ENCODE data around the gene CYBC1.
A peak's percentile ranks its signal among the peaks of the same experiment; 100 is the strongest.

Gene CYBC1

GRCh38 chr17:82494236-82495055 lies 43.9 kb upstream of the CYBC1 start (continued):
- TF ChIP-seq ZNF548 (tag by site-specific recombination; IDR thresholded peaks at IDR 0.05) (no peak), SP3 (tag by site-specific recombination; IDR thresholded peaks at IDR 0.05) (peak; percentile 64), ZNF580 (tag by site-specific recombination; IDR thresholded peaks at IDR 0.05) (no peak; the same call in 1 of the 2 replicates), KLF9 (tag by site-specific recombination; IDR thresholded peaks at IDR 0.05; ENCODE audit: low read depth) (no peak), WT1 (tag by site-specific recombination; IDR thresholded peaks at IDR 0.05) (peak; percentile 68), ZNF621 (tag by site-specific recombination; IDR thresholded peaks at IDR 0.05) (no peak), ZNF280C (tag by site-specific recombination; IDR thresholded peaks at IDR 0.05) (no peak), SETDB1 (IDR thresholded peaks at IDR 0.05; ENCODE audit: insufficient read length, low read length) (no peak), ZBTB10 (tag by site-specific recombination; IDR thresholded peaks at IDR 0.05) (peak; percentile 79), OSR2 (tag by site-specific recombination; IDR thresholded peaks at IDR 0.05) (no peak), ZNF324 (tag by site-specific recombination; IDR thresholded peaks at IDR 0.05) (peak; percentile 94; the same call in 1 of the 2 replicates), ZNF121 (tag by site-specific recombination; IDR thresholded peaks at IDR 0.05) (peak; percentile 61), ZSCAN18 (tag by site-specific recombination; IDR thresholded peaks at IDR 0.05) (peak; percentile 67; the same call in 1 of the 2 replicates), ZNF423 (tag by site-specific recombination; IDR thresholded peaks at IDR 0.05) (no peak), ZNF449 (tag by site-specific recombination; IDR thresholded peaks at IDR 0.05) (no peak; the same call in 1 of the 2 replicates), ZNF184 (tag by site-specific recombination; IDR thresholded peaks at IDR 0.05) (peak; percentile 75; the same call in 1 of the 2 replicates), TCF7L2 (IDR thresholded peaks at IDR 0.05; ENCODE audit: borderline replicate concordance, low read depth, low read length) (no peak), PRDM4 (tag by site-specific recombination; IDR thresholded peaks at IDR 0.05) (peak; percentile 67), ZNF2 (tag by site-specific recombination; IDR thresholded peaks at IDR 0.05) (peak; percentile 98), ZBTB44 (tag by site-specific recombination; IDR thresholded peaks at IDR 0.05) (peak; percentile 47; the same call in 1 of the 2 replicates), HOXC10 (CRISPR knock-in tag; IDR thresholded peaks at IDR 0.05) (no peak), ZNF155 (tag by site-specific recombination; IDR thresholded peaks at IDR 0.05) (no peak), GFI1B (tag by site-specific recombination; IDR thresholded peaks at IDR 0.05) (peak; percentile 68; the same call in 1 of the 2 replicates), SCRT2 (tag by site-specific recombination; IDR thresholded peaks at IDR 0.05) (peak; percentile 90)
